Ishikawa (cell line): ENCODE measurements around the gene LRP1-AS.

ENCODE experiments used
- CEBPB ChIP-seq: IDR thresholded peaks from 2 replicates; pipeline ENCODE4 v1.6.1; 2012
- CREB1 ChIP-seq: IDR thresholded peaks from 2 replicates; pipeline ENCODE4 v1.6.1; 2012; ENCODE audit warnings: low read depth
- EGR1 ChIP-seq: IDR thresholded peaks from 2 replicates; pipeline ENCODE4 v1.6.1; 2012
- EP300 ChIP-seq: IDR thresholded peaks from 2 replicates; pipeline ENCODE4 v1.6.1; 2012; ENCODE audit warnings: borderline replicate concordance
- FOXM1 ChIP-seq: IDR thresholded peaks from 2 replicates; pipeline ENCODE4 v1.6.1; 2012; ENCODE audit warnings: low read depth, borderline replicate concordance
- MAX ChIP-seq: IDR thresholded peaks from 2 replicates; pipeline ENCODE4 v1.6.1; 2012
- NFIC ChIP-seq: IDR thresholded peaks from 2 replicates; pipeline ENCODE4 v1.6.1; 2012
- RAD21 ChIP-seq: IDR thresholded peaks from 2 replicates; pipeline ENCODE4 v1.6.1; 2012; ENCODE audit warnings: low read depth
- TAF1 ChIP-seq: IDR thresholded peaks from 2 replicates; pipeline ENCODE4 v1.6.1; 2012; ENCODE audit warnings: low read depth, mild to moderate bottlenecking
- TCF12 ChIP-seq: IDR thresholded peaks from 2 replicates; pipeline ENCODE4 v1.6.1; 2012; ENCODE audit warnings: low read depth
- YY1 ChIP-seq: IDR thresholded peaks from 2 replicates; pipeline ENCODE4 v1.6.1; 2012; ENCODE audit warnings: low read depth
- ZBTB7A ChIP-seq: IDR thresholded peaks from 2 replicates; pipeline ENCODE4 v1.6.1; 2012; ENCODE audit warnings: low read depth
- TF ChIP-seq, protein P1 (sequence below): IDR thresholded peaks from 2 replicates; pipeline ENCODE4 v1.6.1; 2012; ENCODE audit warnings: low read depth, mild to moderate bottlenecking

DNA sequence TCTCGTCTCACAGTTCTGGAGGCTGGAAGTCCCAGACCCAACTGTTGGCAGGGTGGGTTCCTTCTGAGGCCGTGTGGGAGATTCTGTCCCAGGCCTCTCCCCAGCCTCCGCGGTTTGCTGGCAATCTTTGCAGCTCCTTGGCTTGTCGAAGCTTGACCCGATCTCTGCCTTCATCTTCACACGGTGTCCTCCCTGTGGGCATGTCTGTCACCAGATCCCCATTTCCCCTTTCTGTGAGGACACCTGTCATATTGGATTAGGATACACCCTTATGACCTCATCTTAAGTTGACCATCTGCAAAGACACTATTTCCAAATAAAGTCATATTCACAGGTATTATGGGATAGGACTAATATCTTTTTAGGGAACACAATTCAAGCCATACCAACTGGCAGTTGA, 22.6 kb upstream of the LRP1-AS start:
- TF ChIP-seq TCF12 (no peak), CREB1 (no peak), EP300 (no peak), MAX (no peak), ZBTB7A (no peak), RAD21 (no peak), TAF1 (no peak), CEBPB (no peak), EGR1 (no peak), NFIC (no peak), YY1 (no peak), FOXM1 (no peak)
- TF ChIP-seq, protein P1, sequence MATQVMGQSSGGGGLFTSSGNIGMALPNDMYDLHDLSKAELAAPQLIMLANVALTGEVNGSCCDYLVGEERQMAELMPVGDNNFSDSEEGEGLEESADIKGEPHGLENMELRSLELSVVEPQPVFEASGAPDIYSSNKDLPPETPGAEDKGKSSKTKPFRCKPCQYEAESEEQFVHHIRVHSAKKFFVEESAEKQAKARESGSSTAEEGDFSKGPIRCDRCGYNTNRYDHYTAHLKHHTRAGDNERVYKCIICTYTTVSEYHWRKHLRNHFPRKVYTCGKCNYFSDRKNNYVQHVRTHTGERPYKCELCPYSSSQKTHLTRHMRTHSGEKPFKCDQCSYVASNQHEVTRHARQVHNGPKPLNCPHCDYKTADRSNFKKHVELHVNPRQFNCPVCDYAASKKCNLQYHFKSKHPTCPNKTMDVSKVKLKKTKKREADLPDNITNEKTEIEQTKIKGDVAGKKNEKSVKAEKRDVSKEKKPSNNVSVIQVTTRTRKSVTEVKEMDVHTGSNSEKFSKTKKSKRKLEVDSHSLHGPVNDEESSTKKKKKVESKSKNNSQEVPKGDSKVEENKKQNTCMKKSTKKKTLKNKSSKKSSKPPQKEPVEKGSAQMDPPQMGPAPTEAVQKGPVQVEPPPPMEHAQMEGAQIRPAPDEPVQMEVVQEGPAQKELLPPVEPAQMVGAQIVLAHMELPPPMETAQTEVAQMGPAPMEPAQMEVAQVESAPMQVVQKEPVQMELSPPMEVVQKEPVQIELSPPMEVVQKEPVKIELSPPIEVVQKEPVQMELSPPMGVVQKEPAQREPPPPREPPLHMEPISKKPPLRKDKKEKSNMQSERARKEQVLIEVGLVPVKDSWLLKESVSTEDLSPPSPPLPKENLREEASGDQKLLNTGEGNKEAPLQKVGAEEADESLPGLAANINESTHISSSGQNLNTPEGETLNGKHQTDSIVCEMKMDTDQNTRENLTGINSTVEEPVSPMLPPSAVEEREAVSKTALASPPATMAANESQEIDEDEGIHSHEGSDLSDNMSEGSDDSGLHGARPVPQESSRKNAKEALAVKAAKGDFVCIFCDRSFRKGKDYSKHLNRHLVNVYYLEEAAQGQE = no peak
